ENCODE measurements around the gene ASIC2. TPM values are rescaled to one million over a fixed set of nuclear protein-coding genes. Genes with fewer than 3 reads are reported as not detected.

The ASIC2 gene
- total RNA-seq, 1 experiment from 2014 or later = not detected

- intact Hi-C loops (cut with micrococcal nuclease) = no loop called here
- H3K4me3 ChIP-seq (replicated peaks in 1 of 2; ENCODE audit: low read depth in 1 of 2, low read length in 2 of 2) = no peak overlapping the region
- no peak overlapping the region for H3K4me2 ChIP-seq (ENCODE audit: low read length)
- peaks cover 9% of the 10 kb centered on the region for H3K27me3 ChIP-seq (ENCODE audit: insufficient read depth, low read length)
- H3K79me2 ChIP-seq (ENCODE audit: insufficient read depth, low read length) = no peaks in the 10 kb centered on the region
- ChIA-PET RAD21 (ENCODE audit: low non-redundant PET in 1 of 2, low total read pairs in 2 of 2, uncharacterized antibody in 2 of 2, unreplicated experiment in 2 of 2) (no interaction called here), CTCF (no interaction called here), POLR2A (no interaction called here)
- ATAC-seq = no peak
- H3K4me1 ChIP-seq (ENCODE audit: control insufficient read depth in 1 of 2, insufficient read depth in 2 of 2, low read length in 2 of 2) = no peaks in the 10 kb centered on the region
- TF ChIP-seq MAX (IDR thresholded peaks at IDR 0.05) (no peak), JUND (IDR thresholded peaks at IDR 0.05) (no peak), EZH2phosphoT487 (IDR thresholded peaks at IDR 0.05; ENCODE audit: borderline replicate concordance) (no peak), RAD21 (IDR thresholded peaks at IDR 0.05; ENCODE audit: low read depth) (no peak), TCF7L2 (IDR thresholded peaks at IDR 0.05; ENCODE audit: borderline replicate concordance, extremely low read depth, insufficient read depth, insufficient read length) (no peak), SRF (IDR thresholded peaks at IDR 0.05; ENCODE audit: low read depth) (no peak), CEBPB (IDR thresholded peaks at IDR 0.05; ENCODE audit: low read depth) (no peak), CBX3 (IDR thresholded peaks at IDR 0.05; ENCODE audit: low read depth) (no peak), SP1 (IDR thresholded peaks at IDR 0.05; ENCODE audit: low read depth) (no peak), ZFX (IDR thresholded peaks at IDR 0.05) (no peak), POLR2AphosphoS5 (IDR thresholded peaks at IDR 0.05; ENCODE audit: low read depth, low read length) (no peak), EZH2 (IDR thresholded peaks at IDR 0.05) (no peak), ATF3 (IDR thresholded peaks at IDR 0.05) (no peak), YY1 (IDR thresholded peaks at IDR 0.05; ENCODE audit: extremely low read depth, insufficient replicate concordance, low read depth, low read length) (no peak)
- H3K36me3 ChIP-seq (ENCODE audit: control insufficient read depth in 1 of 2, insufficient read depth in 2 of 2, low read length in 2 of 2) = no peaks in the 10 kb centered on the region
- no peaks in the 10 kb centered on the region for H3K9me3 ChIP-seq (ENCODE audit: control insufficient read depth in 1 of 2, insufficient read depth in 1 of 2, low read depth in 1 of 2, low read length in 2 of 2)
- H2AFZ ChIP-seq (ENCODE audit: low read depth, low read length, poor library complexity, severe bottlenecking) = no peak overlapping the region
- no peaks in the 10 kb centered on the region for H3K9me2 ChIP-seq (ENCODE audit: insufficient read depth)
- BruUV-seq (replicated peaks) = no TSS peak
- H4K20me1 ChIP-seq (ENCODE audit: insufficient read depth) = no peaks in the 10 kb centered on the region
- no peak for DNase-seq (ENCODE audit: low read depth, low spot score)
- no peak overlapping the region for H3K27ac ChIP-seq (ENCODE audit: low read depth, low read length)
- no peak overlapping the region for H3K9ac ChIP-seq (ENCODE audit: low read length)
Measured at GRCh38 chr17:33260638-33261037, 32.5 kb downstream of the ASIC2 start.
